ENCODE results near the gene RNF151.

DNA sequence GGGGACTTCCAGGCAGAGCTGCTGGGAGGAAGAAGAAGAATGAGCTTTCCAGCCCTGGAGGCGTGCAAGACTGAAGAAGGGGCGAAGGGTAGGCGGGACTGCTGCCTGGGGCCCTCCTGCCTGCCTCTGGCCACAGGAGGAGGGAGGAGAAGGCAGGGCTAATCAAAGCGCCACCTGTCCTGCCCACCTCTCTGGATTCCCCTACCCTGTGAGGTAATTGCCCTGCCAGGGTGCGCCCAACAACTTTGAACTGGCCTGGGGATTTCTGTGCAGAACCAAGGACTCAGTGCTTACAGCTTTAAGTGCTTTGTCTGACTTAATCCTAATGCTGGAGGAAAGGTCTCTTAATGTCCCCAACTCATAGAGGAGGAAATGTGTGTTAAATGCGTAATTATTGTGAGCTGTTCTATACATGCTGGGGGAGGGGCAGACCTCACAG, 14.8 kb downstream of the RNF151 start, which contains the start of gene NOXO1:
- TF ChIP-seq, protein P1, sequence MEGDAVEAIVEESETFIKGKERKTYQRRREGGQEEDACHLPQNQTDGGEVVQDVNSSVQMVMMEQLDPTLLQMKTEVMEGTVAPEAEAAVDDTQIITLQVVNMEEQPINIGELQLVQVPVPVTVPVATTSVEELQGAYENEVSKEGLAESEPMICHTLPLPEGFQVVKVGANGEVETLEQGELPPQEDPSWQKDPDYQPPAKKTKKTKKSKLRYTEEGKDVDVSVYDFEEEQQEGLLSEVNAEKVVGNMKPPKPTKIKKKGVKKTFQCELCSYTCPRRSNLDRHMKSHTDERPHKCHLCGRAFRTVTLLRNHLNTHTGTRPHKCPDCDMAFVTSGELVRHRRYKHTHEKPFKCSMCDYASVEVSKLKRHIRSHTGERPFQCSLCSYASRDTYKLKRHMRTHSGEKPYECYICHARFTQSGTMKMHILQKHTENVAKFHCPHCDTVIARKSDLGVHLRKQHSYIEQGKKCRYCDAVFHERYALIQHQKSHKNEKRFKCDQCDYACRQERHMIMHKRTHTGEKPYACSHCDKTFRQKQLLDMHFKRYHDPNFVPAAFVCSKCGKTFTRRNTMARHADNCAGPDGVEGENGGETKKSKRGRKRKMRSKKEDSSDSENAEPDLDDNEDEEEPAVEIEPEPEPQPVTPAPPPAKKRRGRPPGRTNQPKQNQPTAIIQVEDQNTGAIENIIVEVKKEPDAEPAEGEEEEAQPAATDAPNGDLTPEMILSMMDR (IDR thresholded peaks at IDR 0.05): no peak
- no peak for TF ChIP-seq ZFX (IDR thresholded peaks at IDR 0.05; ENCODE audit: borderline replicate concordance)
